ENCODE measurements around the gene AP2B1.

Gene AP2B1

DNA sequence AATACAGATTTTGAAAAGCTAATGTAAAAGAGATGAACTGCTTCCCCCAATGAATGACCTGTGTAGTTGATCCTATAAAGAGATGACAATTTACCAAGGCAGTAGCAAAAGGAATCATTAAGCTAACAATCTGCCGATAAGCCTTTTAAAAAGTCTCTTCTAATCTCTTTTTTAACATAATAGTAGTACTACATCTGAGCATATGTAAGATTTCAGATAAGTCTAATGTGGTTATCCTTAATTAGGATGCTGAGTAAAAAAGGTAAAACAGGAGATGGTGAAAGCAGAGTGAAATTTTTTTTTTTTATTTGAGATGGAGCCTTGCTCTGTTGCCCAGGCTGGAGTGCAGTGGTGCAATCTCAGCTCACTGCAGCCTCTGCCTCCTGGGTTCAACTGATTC is 118.1 kb downstream of the AP2B1 start:
- DNase-seq = no peak

DNA sequence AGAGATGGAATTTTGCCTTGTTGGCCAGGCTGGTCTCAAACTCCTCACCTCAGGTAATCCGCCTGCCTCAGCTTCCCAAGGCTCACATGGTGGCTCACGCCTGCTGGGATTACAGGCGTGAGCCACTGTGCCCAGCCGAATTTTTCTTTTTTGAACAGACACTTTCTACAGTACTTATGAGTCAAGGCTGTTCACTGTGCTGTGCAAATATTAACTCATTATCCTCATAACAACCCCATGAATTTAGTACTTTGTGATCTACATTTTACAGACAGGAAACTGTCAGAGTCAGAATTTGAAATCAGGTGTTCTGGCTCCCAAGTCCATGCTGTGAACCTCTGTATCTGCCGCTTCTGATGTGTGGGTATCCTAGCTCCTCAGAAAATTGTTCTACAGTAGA is 118.6 kb downstream of the AP2B1 start:
- no peak for DNase-seq

DNA sequence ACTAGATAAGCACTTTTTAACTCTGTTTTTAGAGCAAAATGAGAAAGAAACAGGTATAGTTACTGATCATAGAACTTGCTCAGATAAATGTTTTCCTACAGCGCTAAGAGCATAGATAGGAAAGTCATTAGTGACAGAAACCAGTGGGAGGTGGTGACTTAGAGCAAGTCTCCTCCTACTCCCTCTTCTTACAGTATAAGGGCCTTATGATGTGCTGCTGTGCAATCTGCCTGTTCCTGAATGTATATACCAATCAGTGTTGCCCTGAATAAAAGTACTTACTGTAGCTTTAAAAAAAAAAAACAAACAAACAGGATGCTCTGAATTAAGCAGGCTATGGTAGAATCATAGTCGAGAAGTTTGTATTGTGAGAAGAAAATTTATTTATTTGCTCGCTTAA is 121.0 kb downstream of the AP2B1 start:
- no peak for DNase-seq

DNA sequence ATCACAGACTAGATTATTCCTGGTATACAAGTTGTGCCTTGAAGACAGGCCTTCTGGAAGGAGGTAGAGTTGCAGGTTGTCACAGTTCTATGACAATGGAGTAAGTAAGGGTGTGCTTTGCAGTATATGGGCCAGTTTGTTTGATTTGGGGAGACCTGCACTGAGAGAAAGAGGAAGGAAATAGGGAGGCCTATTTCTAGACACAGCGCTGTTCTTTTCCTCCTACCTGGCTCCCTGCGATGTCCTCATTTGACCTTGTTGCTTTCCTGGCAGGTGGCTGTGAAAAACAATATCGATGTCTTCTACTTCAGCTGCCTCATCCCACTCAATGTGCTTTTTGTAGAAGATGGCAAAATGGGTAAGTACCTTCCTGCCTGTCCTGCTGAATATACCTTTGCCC is 121.8 kb downstream of the AP2B1 start:
- no peak for DNase-seq

DNA sequence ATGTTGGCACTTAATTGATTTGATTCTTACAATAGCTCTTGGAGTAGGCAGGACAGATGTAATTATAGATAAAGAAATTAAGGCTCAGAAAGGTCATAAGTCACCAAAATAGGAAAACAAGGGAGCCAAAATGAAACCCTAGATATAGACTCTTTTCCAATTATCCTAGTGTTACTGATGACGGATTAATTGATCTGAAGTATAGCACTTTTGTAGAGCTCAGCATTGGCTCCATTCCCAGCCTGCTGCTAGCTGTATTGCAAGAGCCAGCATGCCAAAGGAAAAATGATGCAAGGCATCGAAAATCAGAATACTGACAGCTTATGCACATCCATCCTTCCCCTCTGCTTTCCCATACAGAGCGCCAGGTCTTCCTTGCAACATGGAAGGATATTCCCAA is 122.8 kb downstream of the AP2B1 start:
- DNase-seq = no peak

DNA sequence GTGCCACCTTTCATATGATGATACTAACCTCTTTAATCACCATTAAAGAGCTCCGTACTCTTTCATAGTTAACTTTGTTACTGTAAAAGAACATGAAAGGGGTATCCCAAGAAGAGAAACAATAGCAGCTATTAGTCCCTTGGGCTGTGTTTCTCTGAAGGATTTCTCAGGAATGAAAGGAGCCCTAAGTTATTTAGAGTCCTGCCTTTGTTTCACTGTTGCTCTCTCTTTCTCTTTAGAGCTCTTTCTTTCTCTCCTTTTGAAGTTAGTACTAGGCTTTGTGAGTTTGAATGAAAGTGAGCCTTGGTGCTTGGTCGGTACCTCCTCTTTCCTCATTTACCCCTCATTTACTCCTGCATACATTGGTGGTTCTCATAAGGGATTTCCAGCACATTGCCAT is 123.8 kb downstream of the AP2B1 start:
- no peak for DNase-seq

DNA sequence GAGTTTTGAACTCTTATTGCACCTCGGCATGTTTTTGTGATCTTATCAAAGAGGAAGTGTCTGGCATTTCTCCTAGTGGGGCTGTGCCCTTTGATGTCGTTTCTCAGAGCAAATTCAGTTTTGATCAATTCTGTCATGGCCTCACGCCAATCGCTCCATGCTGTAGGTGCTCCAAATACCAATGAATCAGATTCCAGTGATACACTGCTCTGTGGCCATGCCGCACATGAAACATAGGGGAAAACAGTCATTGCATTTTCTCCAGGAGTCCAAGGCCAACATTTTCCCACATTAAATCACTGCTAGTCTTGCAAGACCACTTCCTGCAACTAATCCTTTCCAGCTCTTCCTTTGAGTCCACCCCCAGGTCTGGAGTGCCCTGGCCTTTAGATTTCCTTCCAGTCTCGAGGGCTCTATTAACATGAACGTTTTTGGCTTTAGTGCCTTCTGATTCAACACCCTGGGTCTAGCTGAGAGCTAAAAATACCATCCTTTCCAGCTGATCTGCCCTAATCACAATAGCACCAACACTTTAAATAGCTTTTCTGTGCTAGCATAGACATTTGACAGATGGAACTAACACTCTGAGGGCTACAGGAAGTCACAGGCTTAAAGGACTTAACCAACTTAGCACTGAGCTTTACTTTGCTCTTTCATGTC is 126.1 kb downstream of the AP2B1 start:
- no peak for DNase-seq

DNA sequence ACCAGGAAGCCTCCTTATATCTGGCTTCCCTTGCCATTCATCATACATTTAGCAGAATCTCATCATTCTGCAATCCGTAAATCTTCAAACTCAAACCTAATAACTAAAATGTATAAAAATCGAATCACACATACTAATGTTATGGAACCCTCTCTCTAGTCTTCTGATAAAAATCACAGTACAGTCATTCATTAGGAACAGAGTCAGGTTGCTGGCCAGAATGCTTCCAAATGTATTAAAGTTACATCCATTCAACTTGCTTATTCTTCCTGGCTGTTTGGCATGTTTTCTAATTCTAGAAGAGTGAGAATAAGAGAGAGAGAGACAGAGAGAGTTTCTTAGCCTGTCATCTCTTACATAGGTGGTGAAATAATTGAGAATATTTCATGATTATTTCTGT is 127.9 kb downstream of the AP2B1 start:
- no peak for DNase-seq

DNA sequence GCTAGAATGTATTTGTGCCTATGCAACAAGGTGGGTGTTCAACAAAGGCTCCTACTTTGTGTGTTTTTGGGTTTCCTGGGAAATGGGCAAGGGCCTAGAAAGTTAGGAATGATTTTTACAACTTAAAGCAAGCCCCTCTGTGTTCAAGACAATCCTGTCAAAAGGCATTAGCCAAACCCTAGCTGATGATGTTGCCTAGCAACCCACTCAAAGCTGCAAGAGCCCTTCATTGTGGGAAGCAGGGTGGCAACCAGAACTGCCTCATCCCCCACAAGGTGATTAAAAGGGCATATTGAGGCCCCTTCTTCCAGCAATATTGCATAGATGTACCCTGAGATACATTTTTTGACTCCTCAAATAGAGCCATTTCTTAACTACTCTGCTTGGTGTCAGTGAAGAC is 128.3 kb downstream of the AP2B1 start:
- DNase-seq = no peak

DNA sequence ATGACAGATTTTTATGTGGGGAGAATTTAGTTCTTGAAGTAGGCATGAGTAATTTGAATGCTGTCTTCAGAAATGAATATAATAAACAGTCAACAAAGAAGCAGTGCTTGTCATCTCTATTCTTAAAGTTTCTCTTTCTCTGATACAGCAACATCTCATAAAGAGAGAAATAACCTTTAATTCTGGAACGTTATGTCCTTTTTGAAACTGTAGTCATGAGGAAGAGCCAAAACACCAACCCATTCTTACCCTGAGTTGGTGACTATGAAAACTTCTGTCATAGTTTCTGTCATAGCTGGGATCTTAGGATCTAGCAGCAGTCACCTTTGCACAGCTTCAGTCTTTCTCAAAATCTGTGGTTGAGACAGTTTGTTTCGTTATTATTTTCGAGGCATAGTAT is 129.1 kb downstream of the AP2B1 start:
- DNase-seq = no peak

DNA sequence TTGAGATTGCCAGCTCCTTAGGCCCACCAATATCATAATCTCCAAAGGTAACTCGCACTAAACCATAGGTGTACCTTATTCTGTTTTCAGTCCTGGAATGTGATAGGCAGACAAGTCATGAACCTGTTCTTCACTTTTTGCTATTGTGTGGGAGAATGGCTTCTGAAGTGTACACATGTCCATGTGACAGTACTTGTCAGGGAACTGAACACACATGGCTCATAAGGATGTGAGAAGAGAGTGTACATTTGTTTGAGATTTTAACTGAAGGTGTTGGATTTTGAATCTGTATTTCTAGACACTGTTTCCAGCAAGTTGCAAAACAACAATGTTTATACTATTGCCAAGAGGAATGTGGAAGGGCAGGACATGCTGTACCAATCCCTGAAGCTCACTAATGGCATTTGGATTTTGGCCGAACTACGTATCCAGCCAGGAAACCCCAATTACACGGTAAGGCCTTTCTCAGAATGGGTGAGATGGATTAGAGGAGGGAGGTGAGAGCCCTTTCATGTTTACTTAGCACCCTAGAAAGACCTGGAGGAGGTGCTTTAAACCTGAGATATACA is 129.9 kb downstream of the AP2B1 start:
- no peak for DNase-seq

DNA sequence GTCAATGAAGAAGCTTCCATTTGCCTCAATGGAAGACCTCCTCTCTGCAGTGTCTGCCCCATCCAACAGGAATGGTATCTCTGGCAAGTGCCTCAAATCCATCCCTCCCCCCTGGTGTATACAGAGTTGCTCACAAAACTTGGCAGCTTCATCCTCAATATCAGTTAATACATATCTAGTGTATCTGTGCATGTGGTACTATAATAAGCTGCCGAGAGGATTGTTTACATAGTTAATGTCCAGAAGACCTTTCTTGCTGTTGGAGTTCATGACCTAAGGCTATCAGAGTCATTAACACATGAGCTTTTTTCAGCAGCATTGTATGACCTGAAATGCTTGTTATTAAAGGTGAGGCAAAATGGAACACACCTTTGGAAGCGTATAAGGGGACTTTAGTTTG is 130.4 kb downstream of the AP2B1 start:
- no peak for DNase-seq

DNA sequence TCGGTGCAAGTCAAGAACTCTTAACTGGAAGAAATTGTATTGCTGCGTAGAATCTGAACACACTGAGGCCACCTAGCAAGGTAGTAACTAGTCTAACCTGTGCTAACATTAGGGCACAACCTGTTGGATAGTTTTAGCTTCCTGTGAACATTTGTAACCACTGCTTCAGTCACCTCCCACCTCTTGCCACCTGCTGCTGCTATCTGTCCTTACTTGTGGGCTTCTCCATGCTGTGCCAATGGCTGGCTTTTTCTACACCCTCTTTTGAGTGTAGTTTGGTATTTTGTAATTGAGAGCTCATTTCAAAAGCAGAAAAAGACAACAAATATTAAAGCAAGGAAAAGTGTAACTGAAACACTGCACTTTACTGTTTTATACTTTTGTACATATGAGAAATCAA is 136.6 kb downstream of the AP2B1 start:
- DNase-seq = no peak

DNA sequence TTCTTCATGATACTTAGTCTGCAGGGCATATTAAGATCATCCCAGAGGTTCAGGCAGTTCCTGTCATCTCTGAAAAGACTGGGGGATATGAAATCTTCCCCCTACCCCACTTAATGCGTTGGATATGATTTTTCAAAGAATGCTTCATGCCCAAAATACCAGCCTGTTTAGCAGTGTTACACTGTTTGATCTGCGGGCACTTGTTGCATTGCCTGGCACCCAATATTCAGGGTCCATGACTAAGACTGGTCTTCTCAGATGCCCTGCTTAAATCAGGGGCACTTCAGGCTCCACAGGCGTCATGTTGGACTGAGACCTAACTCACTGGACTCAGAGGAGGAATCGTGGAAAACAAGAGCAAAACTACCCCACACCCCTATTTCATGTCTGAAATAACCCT is 137.9 kb downstream of the AP2B1 start:
- DNase-seq = no peak

DNA sequence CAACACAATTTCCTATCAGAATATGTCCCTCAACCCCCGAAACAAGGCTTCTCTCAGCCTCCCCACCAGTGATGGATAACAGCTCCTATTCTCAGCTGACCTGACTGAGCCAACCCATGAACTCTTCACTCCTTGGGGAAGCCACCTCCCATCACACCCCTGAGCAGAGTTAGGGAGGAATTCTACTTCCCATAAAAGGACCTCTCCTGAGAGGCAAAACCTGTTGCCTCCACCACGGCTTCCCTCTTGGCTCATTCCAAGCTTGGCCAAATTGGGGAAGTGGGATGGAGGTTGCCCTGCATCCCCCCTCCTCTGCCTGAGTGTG is 138.6 kb downstream of the AP2B1 start:
- DNase-seq = no peak

DNA sequence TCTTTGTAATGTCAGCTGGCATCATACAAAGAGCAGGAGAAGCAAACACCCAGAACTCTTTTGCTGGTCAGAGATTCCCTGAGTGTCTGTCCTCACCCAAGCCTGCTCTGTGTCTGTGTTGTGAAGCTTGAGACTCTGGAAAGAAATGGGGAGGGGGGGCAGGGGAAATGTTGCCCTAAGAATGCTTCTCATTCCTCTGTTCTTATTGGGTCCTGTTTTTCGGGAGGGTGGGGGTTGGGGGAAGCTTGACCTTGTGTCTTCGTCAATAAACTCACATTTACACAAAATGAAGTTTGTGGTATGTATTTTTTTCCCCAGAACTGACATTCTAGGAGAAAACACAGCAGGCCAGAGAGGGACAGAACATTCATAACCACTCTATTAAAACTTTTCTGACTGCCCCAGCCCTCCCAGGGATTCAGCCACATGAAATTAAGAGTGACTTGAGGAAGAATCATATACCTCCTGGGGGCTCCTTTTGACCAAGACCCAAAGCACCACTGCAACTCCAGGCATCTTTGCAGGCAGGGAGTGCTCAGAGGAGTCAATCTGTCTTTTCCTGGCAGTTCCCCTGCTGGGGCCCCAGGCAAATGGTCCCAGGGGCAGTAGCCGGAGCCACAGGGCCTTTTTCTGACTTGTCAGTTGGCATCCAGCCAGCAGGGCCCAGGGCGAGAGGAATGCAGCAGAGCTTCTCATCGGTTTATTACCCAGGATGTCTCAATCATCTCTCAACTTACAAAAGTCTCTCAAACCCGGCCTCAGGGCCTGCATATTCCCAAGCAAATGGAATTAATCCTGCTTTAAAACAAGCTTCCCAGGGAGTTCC is 139.2 kb downstream of the AP2B1 start:
- no peak for DNase-seq

DNA sequence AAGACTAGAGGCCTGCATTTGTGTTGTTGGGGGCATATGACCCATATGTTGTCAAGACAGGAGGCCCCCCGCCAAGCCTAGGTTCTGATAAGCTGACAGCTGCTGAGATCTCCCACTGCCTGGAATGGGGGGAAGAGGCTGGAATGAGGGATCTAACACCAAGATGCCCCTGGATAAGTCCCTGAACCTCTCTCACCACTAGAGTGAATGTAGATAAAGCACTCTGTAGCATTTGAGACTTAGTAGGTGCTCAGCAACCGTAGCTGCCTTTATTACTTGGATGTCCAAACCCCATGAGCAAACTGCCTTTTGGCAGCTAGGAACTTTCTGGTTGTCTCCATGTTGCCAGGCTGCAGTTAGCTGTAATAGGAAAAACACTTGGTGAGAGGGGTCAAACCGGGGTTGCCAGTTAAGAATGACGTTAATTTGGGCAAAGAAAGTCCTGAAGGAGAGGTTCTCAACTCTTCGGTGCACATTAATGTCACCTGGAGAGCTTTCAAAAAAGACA is 139.9 kb downstream of the AP2B1 start:
- DNase-seq = no peak

DNA sequence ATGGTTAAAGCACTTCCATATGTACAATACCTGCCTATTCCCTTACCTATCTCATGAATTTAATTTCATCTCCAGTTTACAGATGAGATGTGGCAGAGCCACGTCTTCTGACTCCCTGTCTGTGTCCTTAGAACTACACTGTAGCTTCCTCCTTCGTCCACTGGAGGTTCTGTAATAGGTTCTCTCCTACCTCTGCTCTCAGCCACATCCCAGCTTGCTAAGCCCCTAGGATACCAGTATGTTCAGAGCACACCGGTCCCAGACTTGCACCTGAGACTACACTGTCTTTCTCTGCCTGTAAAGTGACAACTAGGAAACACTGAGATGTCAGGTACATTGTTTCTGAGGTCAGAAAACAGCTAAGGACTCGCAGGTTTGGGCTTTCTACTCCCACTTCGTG is 140.5 kb downstream of the AP2B1 start:
- no peak for DNase-seq

DNA sequence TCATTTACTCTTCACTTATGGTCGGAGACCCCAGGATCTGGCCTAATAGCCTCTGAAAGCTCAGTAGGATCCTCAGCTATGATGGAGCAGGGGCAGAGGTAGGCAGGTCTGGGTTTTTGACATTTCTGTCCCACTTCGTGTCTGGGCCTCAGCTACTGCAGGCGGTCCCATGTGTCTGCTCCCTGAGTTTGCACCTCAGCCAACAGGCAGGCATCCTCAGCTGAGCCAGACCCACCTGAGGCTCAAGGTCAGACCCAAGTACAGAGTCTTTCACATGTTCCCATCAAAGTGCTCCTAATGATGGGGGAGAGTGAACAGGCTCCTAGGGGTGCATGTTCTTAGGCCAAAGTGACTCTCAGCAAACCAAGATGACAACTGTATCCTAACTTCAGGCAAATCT is 141.4 kb downstream of the AP2B1 start:
- DNase-seq = no peak

DNA sequence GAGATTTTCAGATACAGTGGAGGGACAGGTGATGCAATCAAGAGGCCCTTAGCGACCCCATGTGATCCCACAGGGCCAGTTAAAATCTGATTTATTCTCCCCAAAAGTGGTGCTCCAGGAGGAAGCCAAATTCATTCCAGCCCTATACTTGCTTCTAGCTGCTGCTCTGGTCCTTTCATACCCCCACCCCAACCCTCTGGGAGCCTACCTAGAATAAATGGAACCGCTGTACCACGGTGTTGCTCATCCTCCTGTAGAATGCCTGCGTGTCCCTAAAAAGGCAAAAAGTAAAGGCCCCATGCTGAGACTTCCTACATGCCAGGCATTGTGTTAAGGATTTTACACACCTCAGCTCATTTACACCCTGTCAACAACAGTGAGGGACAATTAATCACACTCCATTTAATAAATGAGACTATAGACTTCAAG is 142.3 kb downstream of the AP2B1 start:
- DNase-seq = no peak

DNA sequence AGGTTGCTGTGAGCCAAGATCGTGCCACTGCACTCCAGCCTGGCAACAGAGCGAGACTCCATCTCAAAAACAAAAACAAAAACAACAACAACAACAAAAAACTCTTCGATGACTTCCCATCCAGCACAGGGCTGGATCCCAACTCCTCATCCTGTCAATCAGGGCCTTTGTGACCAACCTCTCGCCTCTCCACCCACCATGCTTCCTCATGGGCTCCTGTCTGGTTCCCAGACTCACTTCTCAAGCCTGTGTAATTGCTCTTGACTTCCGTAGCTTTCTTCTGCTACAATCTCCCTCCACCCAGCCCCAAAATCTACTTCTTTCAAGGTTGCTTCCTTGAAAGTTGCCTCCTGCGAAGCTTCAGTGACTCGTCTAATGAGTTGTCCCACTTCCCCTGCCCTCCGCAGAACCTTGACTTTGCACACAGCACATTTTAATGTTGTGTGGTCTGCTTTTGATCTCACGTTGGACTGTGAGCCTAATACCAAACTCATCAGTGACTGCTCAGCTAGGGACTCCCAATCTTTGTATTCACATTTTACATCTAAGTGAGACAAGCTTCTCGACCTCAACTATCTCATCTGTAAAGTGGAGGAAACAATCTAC is 143.4 kb downstream of the AP2B1 start:
- DNase-seq = no peak

DNA sequence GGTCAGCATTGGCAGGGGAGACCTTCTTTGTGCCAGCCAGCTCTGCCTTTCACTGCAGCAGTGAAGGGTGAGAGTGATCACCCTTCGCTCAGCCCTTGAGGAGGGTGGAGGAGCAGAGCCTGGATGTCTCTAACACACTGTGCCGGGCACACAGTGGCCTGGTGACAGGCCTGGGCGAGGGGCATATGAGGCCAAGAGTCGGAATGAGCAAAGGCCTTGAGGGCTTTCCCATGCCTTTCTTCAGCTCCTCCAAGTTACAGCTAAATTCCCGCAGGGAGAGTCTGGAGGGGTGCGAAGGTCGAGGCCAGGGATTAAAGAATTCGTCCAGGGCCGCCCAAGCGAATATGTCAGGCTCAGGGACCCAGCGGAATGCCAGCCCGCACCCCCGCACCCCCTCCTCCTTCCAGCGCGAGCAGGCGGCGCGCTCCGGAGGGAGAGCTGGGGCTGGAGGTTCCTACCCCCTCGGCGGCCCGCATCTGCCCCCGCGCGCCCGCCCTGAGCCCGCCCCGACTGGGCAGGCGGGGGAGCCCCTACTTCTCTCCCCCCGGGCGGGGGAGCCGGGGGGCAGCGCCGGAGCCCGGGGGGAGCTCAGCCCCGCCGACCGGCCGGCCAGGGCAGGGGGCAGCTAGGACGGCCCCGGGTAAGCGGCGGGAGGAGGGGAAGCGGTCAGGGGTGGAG is 144.3 kb downstream of the AP2B1 start, which contains the start of gene RASL10B:
Gene RASL10B (plus strand): TSS at position 401 of the 678 bp plus-strand sequence. CDS start 3,546 bp downstream, outside the sequence.
- no peak for DNase-seq
